GM23248 (cell line): ENCODE results near the gene CTBP2. TPM values are rescaled to one million over a fixed set of nuclear protein-coding genes. Genes with fewer than 3 reads are reported as not detected.

Experiments
- DNase-seq: peaks from one replicate; pipeline ENCODE4 v3.0.0-alpha.2; 2015
- H2AFZ ChIP-seq: fragments of 200-600 bp; sonication (generic); 2 replicates; pipeline ENCODE4 v1.6.1; 2016; ENCODE audit warnings: antibody characterized with exemption
- H3F3A ChIP-seq: fragments of 200-600 bp; sonication (generic); 2 replicates; pipeline ENCODE4 v1.6.1; 2016; ENCODE audit warnings: mild to moderate bottlenecking, antibody characterized with exemption, mixed run types; ENCODE audit not compliant: insufficient read depth
- H3K27ac ChIP-seq: fragments of 200-600 bp; sonication (generic); 2 replicates; pipeline ENCODE4 v1.5.1; 2016; ENCODE audit warnings: mild to moderate bottlenecking
- H3K27me3 ChIP-seq: fragments of 200-600 bp; sonication (generic); replicated peaks from 2 replicates; pipeline ENCODE4 v1.6.1; 2016; ENCODE audit warnings: mild to moderate bottlenecking; ENCODE audit not compliant: insufficient read depth
- H3K36me3 ChIP-seq: fragments of 200-600 bp; sonication (generic); 2 replicates; pipeline ENCODE4 v1.6.1; 2016; ENCODE audit warnings: low read depth, mild to moderate bottlenecking
- H3K4me1 ChIP-seq: fragments of 200-600 bp; sonication (generic); 2 replicates; pipeline ENCODE4 v1.6.1; 2016; ENCODE audit warnings: mild to moderate bottlenecking; ENCODE audit not compliant: insufficient read depth
- H3K4me2 ChIP-seq: fragments of 200-600 bp; sonication (generic); one replicate; pipeline ENCODE4 v1.6.1; 2016; ENCODE audit warnings: mild to moderate bottlenecking; ENCODE audit not compliant: unreplicated experiment
- H3K4me3 ChIP-seq: fragments of 200-600 bp; sonication (generic); 2 replicates; pipeline ENCODE4 v1.5.1; 2016; ENCODE audit warnings: mild to moderate bottlenecking
- H3K79me2 ChIP-seq: fragments of 200-600 bp; sonication (generic); 2 replicates; pipeline ENCODE4 v1.6.1; 2016; ENCODE audit warnings: mild to moderate bottlenecking; ENCODE audit not compliant: insufficient read depth
- H3K9ac ChIP-seq: fragments of 200-600 bp; sonication (generic); 2 replicates; pipeline ENCODE4 v1.6.1; 2016; ENCODE audit warnings: mild to moderate bottlenecking
- H3K9me2 ChIP-seq: fragments of 200-600 bp; sonication (generic); 2 replicates; pipeline ENCODE4 v1.6.1; 2016; ENCODE audit warnings: mixed run types, mild to moderate bottlenecking, moderate library complexity; ENCODE audit not compliant: insufficient read depth
- H3K9me3 ChIP-seq: fragments of 200-600 bp; sonication (generic); one replicate; pipeline ENCODE4 v1.6.1; 2017; ENCODE audit warnings: low read depth
- H4K20me1 ChIP-seq: fragments of 200-600 bp; sonication (generic); 2 replicates; pipeline ENCODE4 v1.6.0; 2016; ENCODE audit not compliant: insufficient read depth
- EZH2 ChIP-seq: fragments of 200-600 bp; sonication (generic); IDR thresholded peaks from 2 replicates; pipeline ENCODE4 v1.6.1; 2018; ENCODE audit warnings: antibody characterized with exemption, mild to moderate bottlenecking; ENCODE audit not compliant: insufficient read depth, poor library complexity, severe bottlenecking
- EZH2phosphoT487 ChIP-seq: fragments of 200-600 bp; sonication (generic); IDR thresholded peaks from 2 replicates; pipeline ENCODE4 v1.6.1; 2018; ENCODE audit warnings: antibody characterized with exemption, moderate library complexity, mild to moderate bottlenecking, low read depth; ENCODE audit not compliant: insufficient read depth
- WGBS, 2 experiments: methylation state at CpG; one replicate each; pipeline ENCODE4 v1.1.6; 2015 to 2017; ENCODE audit warnings: low lambda C conversion rate in 2 of 2, low coverage in 1 of 2; ENCODE audit errors: missing lambda C conversion rate in 2 of 2; 5-methylcytosine and 5-hydroxymethylcytosine counted together
- in situ Hi-C: fragments of 300-500 bp; cut with MboI; formaldehyde crosslinking; loops from 2 replicates; pipeline ENCODE4 v1.15.0; 2020
- polyA plus RNA-seq: library from polyadenylated mRNA; unstranded; fragments of >200 nt; fragmentation: Nextera tagmentation; extraction: Ambion mirVana; gene quantifications from 2 replicates; pipeline ENCODE4 v1.2.1, GENCODE V29; 2016
- total RNA-seq: library from RNA; depleted of rRNA; stranded (reverse); fragments of >200 nt; shearing (Covaris generic); gene quantifications from 2 replicates; pipeline ENCODE4 v1.2.3, GENCODE V29; 2014

CTBP2 gene
- total and polyA plus RNA-seq, 2 experiments from 2014 or later: 52.0 to 65.5 TPM

- Histone ChIP-seq H4K20me1 (peaks cover 7% of the 10 kb centered on the region; the same call in 1 of the 2 replicates), H3K27me3 (no peaks in the 10 kb centered on the region), H3K9me2 (no peaks in the 10 kb centered on the region), H3F3A (peaks cover 54% of the 10 kb centered on the region), H3K79me2 (peaks cover 92% of the 10 kb centered on the region), H3K27ac (no peak overlapping the region), H2AFZ (no peak overlapping the region), H3K9me3 (no peaks in the 10 kb centered on the region), H3K4me2 (no peak overlapping the region), H3K36me3 (no peaks in the 10 kb centered on the region), H3K9ac (no peak overlapping the region), H3K4me1 (peaks cover 48% of the 10 kb centered on the region), H3K4me3 (no peak overlapping the region)
- no peak for DNase-seq
- no peak for TF ChIP-seq EZH2
- no peak for TF ChIP-seq EZH2phosphoT487
- 83 to 88% methylated on average over 18 of the region's 18 CpGs for WGBS, 2 experiments
- in situ Hi-C loops: no loop called here
These were observed 98.0 kb downstream of the CTBP2 start for GRCh38 chr10:125062227-125062913.

GRCh38 chr10:125061557-125062226 lies 98.7 kb downstream of the CTBP2 start:
- in situ Hi-C loops: no loop called here

GRCh38 chr10:125060826-125061556 lies 99.4 kb downstream of the CTBP2 start:
- TF ChIP-seq EZH2: no peak
- no peak for TF ChIP-seq EZH2phosphoT487
- Histone ChIP-seq H3F3A (peaks cover 55% of the 10 kb centered on the region), H3K9me2 (no peaks in the 10 kb centered on the region), H3K4me1 (peaks cover 61% of the 10 kb centered on the region), H3K27me3 (no peaks in the 10 kb centered on the region), H3K4me3 (peak overlapping the region; percentile 52), H3K27ac (peak overlapping the region; percentile 87), H3K79me2 (peaks cover 92% of the 10 kb centered on the region), H3K9ac (peak overlapping the region; percentile 73), H2AFZ (no peak overlapping the region), H3K4me2 (peak overlapping the region; percentile 81), H4K20me1 (peaks cover 11% of the 10 kb centered on the region; the same call in 1 of the 2 replicates), H3K9me3 (no peaks in the 10 kb centered on the region), H3K36me3 (no peaks in the 10 kb centered on the region)
- peak; percentile 92 for DNase-seq
- 11 to 12% methylated on average over 20 to 21 of the region's 21 CpGs for WGBS, 2 experiments
- in situ Hi-C loops: no loop called here

More at GRCh38 chr10:125061557-125062226, 98.7 kb downstream of the CTBP2 start:
- Histone ChIP-seq H3K9me2 (no peaks in the 10 kb centered on the region), H2AFZ (no peak overlapping the region), H3K4me1 (peaks cover 55% of the 10 kb centered on the region), H3K9me3 (no peaks in the 10 kb centered on the region), H3K4me2 (peak overlapping the region; percentile 81), H3K4me3 (peak overlapping the region; percentile 52; the same call in 1 of the 2 replicates), H3K27me3 (no peaks in the 10 kb centered on the region), H4K20me1 (peaks cover 9% of the 10 kb centered on the region; the same call in 1 of the 2 replicates), H3K27ac (peak overlapping the region; percentile 87), H3K79me2 (peaks cover 92% of the 10 kb centered on the region), H3K9ac (peak overlapping the region; percentile 73), H3F3A (peaks cover 55% of the 10 kb centered on the region), H3K36me3 (no peaks in the 10 kb centered on the region)
- TF ChIP-seq EZH2: no peak
- no peak for TF ChIP-seq EZH2phosphoT487
- DNase-seq: no peak
- 57 to 61% methylated on average over 20 to 21 of the region's 21 CpGs for WGBS, 2 experiments

GRCh38 chr10:125060482-125060825 lies 99.9 kb downstream of the CTBP2 start:
- Histone ChIP-seq H3K36me3 (no peaks in the 10 kb centered on the region), H4K20me1 (peaks cover 13% of the 10 kb centered on the region; the same call in 1 of the 2 replicates), H3K27me3 (no peaks in the 10 kb centered on the region), H3F3A (peaks cover 55% of the 10 kb centered on the region), H3K27ac (peak overlapping the region; percentile 87), H3K4me1 (peaks cover 60% of the 10 kb centered on the region), H3K9me3 (no peaks in the 10 kb centered on the region), H3K4me2 (peak overlapping the region; percentile 81), H2AFZ (no peak overlapping the region), H3K4me3 (peak overlapping the region; percentile 52), H3K9me2 (no peaks in the 10 kb centered on the region), H3K9ac (peak overlapping the region; percentile 73), H3K79me2 (peaks cover 92% of the 10 kb centered on the region)
- TF ChIP-seq EZH2: no peak
- TF ChIP-seq EZH2phosphoT487: no peak
- 4 to 6% methylated on average over 9 of the region's 9 CpGs for WGBS, 2 experiments
- in situ Hi-C loops: no loop called here
- peak; percentile 88 for DNase-seq
